Suprapubic skin (tissue), 4 donors: ENCODE data around the gene KHDC4. TPM values are rescaled to one million over a fixed set of nuclear protein-coding genes. Genes with fewer than 3 reads are reported as not detected.

Source experiments
- DNase-seq, 2 donors: peaks; one replicate each; pipeline ENCODE4 v3.0.0-alpha.2; 2019; ENCODE audit warnings: low spot score in 2 of 2
- H3K27ac ChIP-seq: fragments of 200-600 bp; sonication (generic); one replicate; pipeline ENCODE4 v1.5.1; 2019
- H3K27me3 ChIP-seq: fragments of 200-600 bp; sonication (generic); one replicate; pipeline ENCODE4 v1.5.1; 2019
- H3K36me3 ChIP-seq: fragments of 200-600 bp; sonication (generic); one replicate; pipeline ENCODE4 v1.5.1; 2019
- H3K4me1 ChIP-seq: fragments of 200-600 bp; sonication (generic); one replicate; pipeline ENCODE4 v1.5.1; 2019
- H3K4me3 ChIP-seq: fragments of 200-600 bp; sonication (generic); one replicate; pipeline ENCODE4 v1.5.1; 2019; ENCODE audit warnings: mild to moderate bottlenecking
- H3K9me3 ChIP-seq: fragments of 200-600 bp; sonication (generic); one replicate; pipeline ENCODE4 v1.5.1; 2019
- EP300 ChIP-seq: sonication (generic); formaldehyde crosslinking; IDR thresholded peaks from one replicate; pipeline ENCODE4 v1.6.1; 2017; ENCODE audit warnings: antibody characterized with exemption
- POLR2A ChIP-seq, 2 donors: fragments of 450-650 bp; IDR thresholded peaks; one replicate each; pipeline ENCODE4 v1.6.1; 2017; ENCODE audit warnings: antibody characterized with exemption in 2 of 2, mild to moderate bottlenecking in 2 of 2, moderate library complexity in 2 of 2
- POLR2AphosphoS5 ChIP-seq, 3 donors: sonication (generic); formaldehyde crosslinking; IDR thresholded peaks; one replicate each; pipeline ENCODE4 v1.6.1; 2017; ENCODE audit warnings: antibody characterized with exemption in 3 of 3
- WGBS: methylation state at CpG from one replicate; pipeline ENCODE4 v1.1.5; 2018; 5-methylcytosine and 5-hydroxymethylcytosine counted together
- total RNA-seq, 4 donors: library from RNA; depleted of rRNA; stranded (reverse); fragments of >200 nt; gene quantifications; one replicate each; pipeline ENCODE4 v1.1.0, GENCODE V29; 2016
- TF ChIP-seq, protein P1 (sequence below), 2 donors: fragments of 200-600 bp in 1 of 2; fragments of 450-650 bp in 1 of 2; sonication (generic) in 1 of 2; IDR thresholded peaks; one replicate each; pipeline ENCODE4 v1.5.1; 2016 to 2019; ENCODE audit warnings: antibody characterized with exemption in 2 of 2, mild to moderate bottlenecking in 1 of 2, moderate library complexity in 1 of 2

The KHDC4 gene
- total RNA-seq, 4 donors from 2014 or later = 33.6 to 116 (median 50.3) TPM

DNA sequence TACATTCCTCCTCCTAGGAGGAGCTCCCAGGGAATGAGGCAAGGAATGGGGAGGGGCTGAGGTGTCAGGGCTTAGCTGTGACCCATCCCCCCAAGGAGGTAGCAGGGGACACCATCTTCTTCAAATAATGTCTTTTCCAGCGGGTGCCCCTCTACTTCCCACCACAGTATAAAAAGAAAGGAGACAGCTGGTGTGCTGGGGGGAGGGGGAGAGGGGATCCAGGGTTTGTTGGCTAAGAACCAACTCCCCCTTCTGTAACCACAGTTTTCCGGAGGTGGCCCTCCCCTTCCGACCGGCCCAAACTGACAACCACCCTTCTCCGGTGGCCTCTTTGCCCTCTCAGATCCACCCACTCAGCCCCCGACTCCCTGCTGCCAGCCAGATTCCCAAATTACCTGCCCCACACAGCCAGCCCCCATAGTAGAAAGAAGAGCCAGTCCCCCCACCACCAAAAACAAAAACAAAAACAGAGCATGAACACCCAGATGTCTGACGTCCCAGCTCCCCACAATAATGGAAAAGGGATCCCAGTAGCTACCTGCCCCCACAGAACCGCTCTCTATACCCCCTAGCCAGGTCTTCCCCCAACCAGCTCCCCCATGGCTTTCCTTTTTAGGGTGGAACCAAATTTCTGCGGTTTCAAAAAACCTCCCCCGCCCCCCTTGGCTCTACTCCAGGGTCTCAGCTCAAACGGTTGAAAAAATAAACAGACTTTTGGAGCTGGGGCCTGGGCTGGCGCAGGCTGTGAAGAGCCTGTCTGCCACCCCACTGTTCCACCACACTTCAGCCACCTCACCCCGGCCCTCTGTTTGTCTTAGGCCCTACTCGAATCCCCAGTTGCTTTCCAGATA is 42.1 kb upstream of the KHDC4 start:
- peak overlapping the region; percentile 90 for H3K4me3 ChIP-seq
- WGBS = 23% methylated on average over 14 of the region's 14 CpGs
- H3K4me1 ChIP-seq = peaks cover 84% of the 10 kb centered on the region
- peak overlapping the region; percentile 89 for H3K27ac ChIP-seq
- H3K9me3 ChIP-seq = no peaks in the 10 kb centered on the region
- H3K27me3 ChIP-seq = no peaks in the 10 kb centered on the region
- no peaks in the 10 kb centered on the region for H3K36me3 ChIP-seq
- DNase-seq = peak in 1 of 2 donors; percentile 84
- no peak for TF ChIP-seq POLR2A (IDR thresholded peaks at IDR 0.05)
- no peak for TF ChIP-seq EP300
- TF ChIP-seq POLR2AphosphoS5 (IDR thresholded peaks at IDR 0.05) = no peak
- TF ChIP-seq, protein P1, sequence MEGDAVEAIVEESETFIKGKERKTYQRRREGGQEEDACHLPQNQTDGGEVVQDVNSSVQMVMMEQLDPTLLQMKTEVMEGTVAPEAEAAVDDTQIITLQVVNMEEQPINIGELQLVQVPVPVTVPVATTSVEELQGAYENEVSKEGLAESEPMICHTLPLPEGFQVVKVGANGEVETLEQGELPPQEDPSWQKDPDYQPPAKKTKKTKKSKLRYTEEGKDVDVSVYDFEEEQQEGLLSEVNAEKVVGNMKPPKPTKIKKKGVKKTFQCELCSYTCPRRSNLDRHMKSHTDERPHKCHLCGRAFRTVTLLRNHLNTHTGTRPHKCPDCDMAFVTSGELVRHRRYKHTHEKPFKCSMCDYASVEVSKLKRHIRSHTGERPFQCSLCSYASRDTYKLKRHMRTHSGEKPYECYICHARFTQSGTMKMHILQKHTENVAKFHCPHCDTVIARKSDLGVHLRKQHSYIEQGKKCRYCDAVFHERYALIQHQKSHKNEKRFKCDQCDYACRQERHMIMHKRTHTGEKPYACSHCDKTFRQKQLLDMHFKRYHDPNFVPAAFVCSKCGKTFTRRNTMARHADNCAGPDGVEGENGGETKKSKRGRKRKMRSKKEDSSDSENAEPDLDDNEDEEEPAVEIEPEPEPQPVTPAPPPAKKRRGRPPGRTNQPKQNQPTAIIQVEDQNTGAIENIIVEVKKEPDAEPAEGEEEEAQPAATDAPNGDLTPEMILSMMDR (IDR thresholded peaks at IDR 0.05) = no peak

DNA sequence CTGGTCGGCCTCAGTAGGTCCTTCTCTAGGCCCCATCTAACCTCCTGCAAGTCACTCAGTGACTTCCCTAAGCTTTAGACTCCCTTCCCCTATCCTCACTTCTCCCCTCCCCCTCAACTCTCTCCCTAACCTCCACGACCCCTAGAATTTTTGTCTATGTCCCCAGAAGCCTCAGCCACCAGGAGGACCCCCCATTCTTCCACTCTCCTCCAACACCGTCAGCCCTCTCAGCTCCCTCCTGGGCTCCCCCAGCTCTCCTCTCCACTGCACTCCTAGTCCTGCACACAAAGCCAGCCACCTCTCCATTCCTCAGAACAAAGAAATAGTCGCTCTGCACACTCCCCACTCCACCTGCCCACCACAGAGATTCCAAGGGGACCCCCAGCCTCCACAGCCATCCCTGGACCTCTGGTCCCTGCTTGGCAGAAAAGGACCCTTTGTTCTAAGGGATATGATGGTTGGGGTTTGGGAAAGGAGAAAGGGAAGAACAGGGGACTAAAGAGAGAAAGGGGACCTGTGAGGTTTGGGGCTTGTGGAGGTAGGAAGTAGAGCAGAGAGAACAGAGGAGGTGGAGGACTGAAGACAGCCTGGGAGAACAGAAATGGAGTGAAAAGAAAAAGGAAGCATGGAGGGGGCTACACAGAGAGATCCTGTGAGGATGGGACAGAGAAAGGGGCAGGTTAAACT is 41.3 kb upstream of the KHDC4 start:
- DNase-seq = no peak
- Histone ChIP-seq H3K4me1 (peaks cover 84% of the 10 kb centered on the region), H3K27ac (peak overlapping the region; percentile 89), H3K4me3 (peak overlapping the region; percentile 90), H3K27me3 (no peaks in the 10 kb centered on the region), H3K9me3 (no peaks in the 10 kb centered on the region), H3K36me3 (no peaks in the 10 kb centered on the region)
- TF ChIP-seq POLR2AphosphoS5 (IDR thresholded peaks at IDR 0.05) (no peak), POLR2A (IDR thresholded peaks at IDR 0.05) (no peak), EP300 (no peak)
- TF ChIP-seq, protein P1 (IDR thresholded peaks at IDR 0.05) = no peak
- 44% methylated on average over 4 of the region's 4 CpGs for WGBS

DNA sequence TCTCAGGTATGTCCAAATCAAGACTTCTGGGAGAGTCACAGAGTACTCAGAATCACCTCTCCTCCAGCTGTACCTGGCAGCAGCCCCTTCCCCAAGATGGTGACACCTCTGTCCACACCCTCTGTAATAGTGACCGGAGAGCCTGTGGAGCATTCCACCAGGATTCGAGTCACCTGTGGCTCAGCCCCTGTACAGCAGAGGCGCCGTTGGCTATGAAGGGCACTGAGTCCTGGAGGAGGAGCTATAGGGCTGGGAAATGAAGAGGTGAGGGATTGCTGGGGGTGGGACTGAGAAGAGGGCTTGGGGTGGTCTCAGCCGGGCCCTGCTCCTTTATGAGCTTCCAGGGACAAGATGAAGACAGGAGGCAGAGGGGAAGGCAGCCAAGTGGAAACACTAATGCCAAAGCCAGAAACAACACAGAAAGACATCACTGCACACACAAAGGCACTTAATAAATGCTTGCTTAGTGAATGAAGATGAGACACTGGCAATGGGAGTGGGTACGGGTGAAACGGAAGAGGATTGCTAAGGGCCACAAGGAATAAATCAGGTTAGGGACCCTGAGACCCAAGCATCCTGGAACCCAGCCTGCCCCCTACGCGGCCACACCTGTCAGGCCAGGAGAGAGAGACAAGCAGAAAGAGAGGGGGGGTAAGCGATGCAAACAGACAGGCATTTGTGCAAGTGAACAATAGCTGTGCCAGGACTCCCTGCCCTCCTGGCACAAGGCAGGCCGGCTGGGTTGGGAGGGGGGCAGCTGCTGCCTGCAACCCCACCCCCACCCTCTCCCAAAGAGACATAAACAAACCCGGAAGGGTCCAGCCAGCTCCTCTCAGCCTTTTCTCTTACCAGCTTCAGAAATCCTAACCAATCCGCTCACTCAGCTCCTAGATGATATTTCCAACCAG is 40.2 kb upstream of the KHDC4 start:
- TF ChIP-seq EP300 = no peak
- TF ChIP-seq POLR2AphosphoS5 (IDR thresholded peaks at IDR 0.05) = no peak
- TF ChIP-seq, protein P1 (IDR thresholded peaks at IDR 0.05) = no peak
- no peak for TF ChIP-seq POLR2A (IDR thresholded peaks at IDR 0.05)
- 35% methylated on average over 13 of the region's 13 CpGs for WGBS

DNA sequence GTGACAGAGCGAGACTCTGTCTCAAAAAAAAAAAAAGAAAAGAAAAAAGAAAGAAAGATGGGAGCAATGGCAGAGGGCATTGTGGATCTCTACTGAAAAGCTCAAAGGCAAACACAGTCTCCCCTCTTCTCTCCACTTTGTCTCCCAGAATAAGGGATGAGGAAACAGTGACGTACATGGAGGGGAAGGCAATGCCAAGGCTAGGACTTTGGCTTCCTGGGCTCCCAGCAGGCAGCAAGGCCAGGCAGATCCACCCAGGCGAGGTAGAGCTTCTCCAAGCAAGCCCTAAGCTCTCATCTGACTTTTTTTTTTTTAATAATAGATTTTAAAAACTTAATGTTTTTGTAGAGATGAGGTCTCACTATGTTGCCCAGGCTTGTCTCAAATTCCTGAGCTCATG is 39.5 kb upstream of the KHDC4 start:
- no peak for DNase-seq
- peak overlapping the region; percentile 45 for H3K27ac ChIP-seq
- peak overlapping the region; percentile 90 for H3K4me3 ChIP-seq
- peaks cover 83% of the 10 kb centered on the region for H3K4me1 ChIP-seq
- TF ChIP-seq, protein P1 (IDR thresholded peaks at IDR 0.05) = no peak
- TF ChIP-seq EP300 (no peak), POLR2AphosphoS5 (IDR thresholded peaks at IDR 0.05) (no peak), POLR2A (IDR thresholded peaks at IDR 0.05) (no peak)
- WGBS = 64% methylated on average over 3 of the region's 3 CpGs
- no peaks in the 10 kb centered on the region for H3K27me3 ChIP-seq
- H3K36me3 ChIP-seq = peaks cover 8% of the 10 kb centered on the region
- H3K9me3 ChIP-seq = no peaks in the 10 kb centered on the region

More for the DNA sequence above, 40.2 kb upstream of the KHDC4 start:
- peak overlapping the region; percentile 45 for H3K27ac ChIP-seq
- no peak for DNase-seq
- peaks cover under 1% of the 10 kb centered on the region for H3K36me3 ChIP-seq
- peak overlapping the region; percentile 90 for H3K4me3 ChIP-seq
- no peaks in the 10 kb centered on the region for H3K27me3 ChIP-seq
- H3K9me3 ChIP-seq = no peaks in the 10 kb centered on the region
- peaks cover 84% of the 10 kb centered on the region for H3K4me1 ChIP-seq
